Endodermal cell (in vitro differentiated cells): Measurements from ENCODE around the gene THSD4. TPM values are rescaled to one million over a fixed set of nuclear protein-coding genes. Genes with fewer than 3 reads are reported as not detected.

Experiments used
- DNase-seq: peaks from one replicate; pipeline ENCODE4 v3.0.0-alpha.2; 2017
- H3K27ac ChIP-seq: 2 replicates; pipeline ENCODE4 v1.5.1; 2013; ENCODE audit warnings: mild to moderate bottlenecking, low read depth, low read length, moderate library complexity
- H3K27me3 ChIP-seq: 2 replicates; pipeline ENCODE4 v1.6.1; 2013; ENCODE audit warnings: mild to moderate bottlenecking, low read length, moderate library complexity; ENCODE audit not compliant: insufficient read depth, control insufficient read depth, poor library complexity, severe bottlenecking
- H3K36me3 ChIP-seq: 2 replicates; pipeline ENCODE4 v1.7.0; 2013; ENCODE audit warnings: mild to moderate bottlenecking, low read length, moderate library complexity; ENCODE audit not compliant: control insufficient read depth, insufficient read depth
- H3K4me1 ChIP-seq: one replicate; pipeline ENCODE4 v1.7.0; 2013; ENCODE audit warnings: low read length; ENCODE audit not compliant: control insufficient read depth, insufficient read depth
- H3K4me3 ChIP-seq: 2 replicates; pipeline ENCODE4 v1.5.1; 2013; ENCODE audit warnings: mild to moderate bottlenecking, low read length, moderate library complexity
- H3K9ac ChIP-seq: 2 replicates; pipeline ENCODE4 v1.6.1; 2013; ENCODE audit warnings: mild to moderate bottlenecking, low read length, moderate library complexity; ENCODE audit not compliant: poor library complexity, severe bottlenecking; ENCODE audit errors: extremely low read depth
- H3K9me3 ChIP-seq: 2 replicates; pipeline ENCODE4 v1.6.1; 2013; ENCODE audit warnings: mild to moderate bottlenecking, low read length, moderate library complexity; ENCODE audit not compliant: control insufficient read depth
- H3K27ac Mint-ChIP-seq: 2 replicates; pipeline ENCODE4 v1.8.0; 2020; ENCODE audit warnings: mixed read lengths
- H3K27me3 Mint-ChIP-seq: 2 replicates; pipeline ENCODE4 v1.8.0; 2021; ENCODE audit warnings: mild to moderate bottlenecking, mixed read lengths; ENCODE audit not compliant: insufficient read depth
- H3K36me3 Mint-ChIP-seq: 2 replicates; pipeline ENCODE4 v1.8.0; 2020; ENCODE audit warnings: low read depth, mixed read lengths
- H3K4me1 Mint-ChIP-seq: 2 replicates; pipeline ENCODE4 v1.8.0; 2020; ENCODE audit warnings: mixed read lengths
- H3K4me3 Mint-ChIP-seq: 2 replicates; pipeline ENCODE4 v1.8.0; 2020; ENCODE audit warnings: mild to moderate bottlenecking, moderate library complexity, mixed read lengths
- H3K9me3 Mint-ChIP-seq: 2 replicates; pipeline ENCODE4 v1.8.0; 2020; ENCODE audit warnings: mild to moderate bottlenecking, mixed read lengths
- CTCF ChIP-seq: fragments of 200-600 bp; sonication (generic); conservative IDR thresholded peaks from 2 replicates; pipeline ENCODE4 v1.5.0; 2021; ENCODE audit warnings: antibody characterized with exemption, mild to moderate bottlenecking
- WGBS, 2 experiments: methylation state at CpG; one replicate each; pipeline versions ENCODE4 v1.1.5 to v1.1.7; 2013; ENCODE audit warnings: missing lambda C conversion rate in 2 of 2, mixed read lengths in 1 of 2; ENCODE audit not compliant: insufficient coverage in 1 of 2, insufficient read length in 1 of 2; 5-methylcytosine and 5-hydroxymethylcytosine counted together
- total RNA-seq, 2 donors: library from RNA; stranded (reverse); fragmentation: NEBNext Ultra II Directional in 1 of 2; extraction: Animal tissue kit (Norgen Biotek cat#: 25700) in 1 of 2; gene quantifications; 2 replicates in 1 of 2; 3 replicates in 1 of 2; pipeline ENCODE4 v1.2.1, GENCODE V29; 2021

Gene THSD4
- total RNA-seq, 2 donors from 2014 or later: 4.6 to 5.4 TPM

GRCh38 chr15:71180986-71181853, 65.9 kb downstream of the THSD4 start:
- no peak for DNase-seq
- peaks cover 2% of the 10 kb centered on the region for H3K4me1 Mint-ChIP-seq
- no peak overlapping the region for H3K27ac Mint-ChIP-seq
- H3K27me3 ChIP-seq: no peaks in the 10 kb centered on the region
- H3K36me3 Mint-ChIP-seq: no peaks in the 10 kb centered on the region
- H3K27ac ChIP-seq: no peak overlapping the region
- no peaks in the 10 kb centered on the region for H3K9me3 ChIP-seq
- 76 to 97% methylated on average over 3 of the region's 3 CpGs for WGBS, 2 experiments
- H3K4me3 Mint-ChIP-seq: no peak overlapping the region
- H3K9me3 Mint-ChIP-seq: peaks cover 6% of the 10 kb centered on the region
- H3K4me1 ChIP-seq: no peaks in the 10 kb centered on the region
- no peak for TF ChIP-seq CTCF
- H3K4me3 ChIP-seq: no peak overlapping the region
- no peaks in the 10 kb centered on the region for H3K27me3 Mint-ChIP-seq
- no peaks in the 10 kb centered on the region for H3K36me3 ChIP-seq
- no peak overlapping the region for H3K9ac ChIP-seq

GRCh38 chr15:71182522-71182921, 67.3 kb downstream of the THSD4 start:
- Histone ChIP-seq H3K27ac (no peak overlapping the region), H3K9ac (no peak overlapping the region), H3K27me3 (no peaks in the 10 kb centered on the region), H3K4me3 (no peak overlapping the region), H3K36me3 (no peaks in the 10 kb centered on the region), H3K4me1 (no peaks in the 10 kb centered on the region), H3K9me3 (no peaks in the 10 kb centered on the region)
- H3K27ac Mint-ChIP-seq: no peak overlapping the region
- DNase-seq: no peak
- peaks cover 6% of the 10 kb centered on the region for H3K9me3 Mint-ChIP-seq
- no peak overlapping the region for H3K4me3 Mint-ChIP-seq
- no peaks in the 10 kb centered on the region for H3K36me3 Mint-ChIP-seq
- H3K27me3 Mint-ChIP-seq: no peaks in the 10 kb centered on the region
- TF ChIP-seq CTCF: no peak
- peaks cover 2% of the 10 kb centered on the region for H3K4me1 Mint-ChIP-seq

GRCh38 chr15:71183063-71183462, 67.8 kb downstream of the THSD4 start:
- Mint-ChIP-seq H3K27ac (no peak overlapping the region), H3K27me3 (no peaks in the 10 kb centered on the region), H3K9me3 (peaks cover 6% of the 10 kb centered on the region), H3K4me3 (no peak overlapping the region), H3K4me1 (peaks cover 2% of the 10 kb centered on the region), H3K36me3 (no peaks in the 10 kb centered on the region)
- no peak overlapping the region for H3K27ac ChIP-seq
- TF ChIP-seq CTCF: no peak
- no peaks in the 10 kb centered on the region for H3K36me3 ChIP-seq
- H3K9ac ChIP-seq: no peak overlapping the region
- 88 to 89% methylated on average over 9 of the region's 9 CpGs for WGBS, 2 experiments
- no peaks in the 10 kb centered on the region for H3K4me1 ChIP-seq
- no peak for DNase-seq
- no peaks in the 10 kb centered on the region for H3K9me3 ChIP-seq
- H3K4me3 ChIP-seq: no peak overlapping the region
- no peaks in the 10 kb centered on the region for H3K27me3 ChIP-seq
